GM20431 (cell line): Measurements from ENCODE around the gene TOM1.

ENCODE experiments used
- in situ Hi-C: fragments of 300-500 bp; cut with MseI, MboI; formaldehyde crosslinking; loops from one replicate; pipeline ENCODE4 v1.15.0; 2020; ENCODE audit warnings: low sequenced_read_pairs; ENCODE audit not compliant: unreplicated experiment

TOM1 gene

GRCh38 chr22:35343664-35344550, 44.2 kb downstream of the TOM1 start:
- in situ Hi-C loops: no loop called here

GRCh38 chr22:35344956-35345690, 45.4 kb downstream of the TOM1 start:
- in situ Hi-C loops: no loop called here

DNA sequence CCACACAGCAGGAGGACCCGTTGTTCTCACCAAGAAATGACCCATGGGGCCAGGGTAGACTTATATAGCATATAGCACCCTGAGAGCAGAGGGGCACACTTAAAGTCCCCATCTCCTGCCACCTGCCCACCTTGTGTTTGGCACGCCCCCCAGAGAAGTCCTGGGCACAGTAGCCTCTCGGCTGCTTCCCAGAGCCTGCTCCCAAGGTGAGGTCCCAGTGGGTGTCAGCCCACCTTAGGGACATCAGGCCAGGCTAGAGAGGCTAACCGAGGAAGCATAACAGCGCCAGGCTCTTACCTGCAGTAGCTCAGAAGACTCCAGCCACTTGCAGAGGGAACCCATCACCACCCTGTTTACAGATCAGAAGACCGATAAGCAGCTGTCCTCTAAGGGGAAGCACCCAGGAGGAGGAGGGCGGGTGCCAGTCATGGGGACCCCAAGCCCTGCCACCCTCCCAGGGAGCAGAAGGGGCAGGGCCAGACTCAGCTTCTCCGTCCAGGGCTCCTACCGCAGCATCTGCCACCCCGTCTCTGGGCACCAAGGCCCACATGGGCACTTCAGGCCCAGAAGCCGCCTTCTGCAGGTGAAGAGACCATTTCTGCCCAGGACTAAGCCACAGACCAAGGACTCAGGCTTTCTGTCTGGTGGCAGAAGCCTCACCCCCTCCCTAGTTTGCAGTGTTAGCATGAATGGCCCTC, 46.3 kb downstream of the TOM1 start:
- in situ Hi-C loops: no loop called here

GRCh38 chr22:35346596-35347220, 47.0 kb downstream of the TOM1 start:
- in situ Hi-C loops: no loop called here

DNA sequence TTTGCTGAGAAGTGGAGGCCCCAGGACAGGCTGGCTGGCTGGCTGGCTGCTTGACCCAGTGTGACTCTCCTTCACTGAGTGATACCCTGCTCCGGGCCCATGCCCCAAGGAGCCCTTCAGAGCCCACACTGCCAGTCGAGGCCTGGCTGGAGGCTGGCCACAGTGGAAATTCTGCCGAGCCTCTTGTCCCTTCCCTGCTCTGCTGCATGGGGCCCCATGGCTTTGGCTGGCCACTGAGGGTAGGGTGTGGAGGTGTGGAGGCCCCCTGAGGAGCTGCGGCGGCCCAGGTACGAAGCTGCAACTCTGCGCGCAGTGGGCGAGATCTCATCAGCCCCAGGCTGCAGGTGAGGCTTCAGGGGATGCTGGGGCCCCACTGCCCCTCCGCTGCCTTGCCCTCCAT, 47.8 kb downstream of the TOM1 start:
- in situ Hi-C loops: no loop called here

- in situ Hi-C loops: no loop called here
Observed at GRCh38 chr22:35348026-35348590, 48.4 kb downstream of the TOM1 start.

- in situ Hi-C loops: no loop called here
Observed at GRCh38 chr22:35348703-35349102, 49.0 kb downstream of the TOM1 start.

GRCh38 chr22:35349368-35349703, 49.6 kb downstream of the TOM1 start:
- in situ Hi-C loops: no loop called here

- in situ Hi-C loops: loop anchor here (10.0 kb wide), 1 partner anchor 235 kb away; no protein-coding TSS in a partner anchor
Observed at GRCh38 chr22:35349704-35350538, 50.2 kb downstream of the TOM1 start.

GRCh38 chr22:35350539-35351503, 51.1 kb downstream of the TOM1 start:
- in situ Hi-C loops: loop anchor here (10.0 kb wide), 1 partner anchor 234 kb away; no protein-coding TSS in a partner anchor

- in situ Hi-C loops: loop anchor here (10.0 kb wide), 1 partner anchor 232 kb away; no protein-coding TSS in a partner anchor
Observed at GRCh38 chr22:35352214-35353111, 52.8 kb downstream of the TOM1 start.

DNA sequence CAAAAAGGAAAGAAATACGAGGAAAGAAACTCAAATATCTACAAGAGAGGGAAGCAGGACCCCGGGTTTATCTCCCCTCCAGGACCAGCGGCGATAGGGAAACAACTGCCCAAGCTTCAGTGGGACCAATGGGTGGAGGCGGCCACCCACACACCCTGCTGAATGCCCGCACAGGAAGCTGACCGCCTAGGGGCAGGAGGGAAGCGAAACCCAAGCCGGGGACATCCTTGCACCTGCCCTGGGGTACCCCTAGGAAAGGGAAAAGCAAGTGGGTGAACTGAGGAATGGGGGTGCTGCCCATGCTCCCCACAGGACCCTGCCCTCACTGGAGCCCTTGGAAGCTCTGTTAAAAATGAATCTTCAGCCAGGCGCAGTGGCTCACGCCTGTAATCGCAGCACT, 53.6 kb downstream of the TOM1 start:
- in situ Hi-C loops: loop anchor here (10.0 kb wide), 1 partner anchor 231 kb away; no protein-coding TSS in a partner anchor

DNA sequence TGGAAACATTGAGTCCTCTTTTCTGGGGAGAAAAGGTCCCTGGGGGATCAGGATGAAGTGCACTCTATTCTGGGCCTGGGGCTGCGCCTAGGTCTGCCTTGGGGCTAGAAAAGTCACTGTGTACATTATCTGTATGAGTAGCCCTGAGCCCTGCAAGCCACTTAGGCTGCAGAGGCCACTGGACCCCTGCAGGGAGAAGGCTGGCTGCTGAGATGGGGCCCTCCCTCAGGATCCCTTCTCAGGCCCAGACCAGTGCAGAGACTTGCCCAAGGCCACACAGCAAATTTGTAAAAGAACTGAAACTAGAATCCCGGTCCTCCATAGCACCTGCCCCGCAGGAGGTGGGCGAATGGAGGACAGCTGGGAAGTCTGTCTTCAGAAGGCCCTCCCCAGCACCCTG, 54.4 kb downstream of the TOM1 start:
- in situ Hi-C loops: loop anchor here (10.0 kb wide), 1 partner anchor 231 kb away; no protein-coding TSS in a partner anchor

DNA sequence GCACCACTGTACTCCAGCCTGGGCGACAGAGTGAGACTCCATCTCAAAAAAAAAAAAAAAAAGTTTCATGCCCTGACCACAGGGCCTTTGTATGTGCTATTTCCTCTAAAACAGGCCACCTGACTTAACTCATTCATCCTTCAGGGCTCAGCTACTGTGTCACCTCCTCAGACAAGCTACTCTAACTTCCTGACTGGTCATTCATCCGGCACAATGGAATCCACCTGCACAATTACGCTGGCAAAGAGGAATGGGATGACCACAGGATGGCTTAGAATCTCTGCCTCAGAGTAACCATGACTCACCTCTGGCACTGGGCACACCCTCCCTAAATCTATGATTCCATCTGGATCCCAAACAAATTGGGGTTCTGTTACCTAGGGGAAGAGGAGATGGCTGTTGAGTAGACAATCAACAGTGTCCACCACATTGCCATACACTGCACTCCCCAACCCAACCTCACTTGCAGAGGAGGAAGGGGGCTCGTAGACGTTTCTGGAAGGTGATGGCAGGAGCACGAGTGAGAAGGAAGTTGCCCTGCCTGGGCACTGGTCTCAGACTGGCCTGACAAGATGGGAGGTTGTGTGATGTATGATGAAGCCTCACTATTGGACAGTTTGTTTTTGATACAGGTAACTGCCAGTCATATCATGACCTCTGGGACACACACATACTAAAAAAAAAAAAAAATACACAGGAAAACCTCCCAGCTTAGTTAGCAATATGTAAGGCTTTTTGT, 58.4 kb downstream of the TOM1 start:
- in situ Hi-C loops: loop anchor here (10.0 kb wide), 1 partner anchor 227 kb away; no protein-coding TSS in a partner anchor

DNA sequence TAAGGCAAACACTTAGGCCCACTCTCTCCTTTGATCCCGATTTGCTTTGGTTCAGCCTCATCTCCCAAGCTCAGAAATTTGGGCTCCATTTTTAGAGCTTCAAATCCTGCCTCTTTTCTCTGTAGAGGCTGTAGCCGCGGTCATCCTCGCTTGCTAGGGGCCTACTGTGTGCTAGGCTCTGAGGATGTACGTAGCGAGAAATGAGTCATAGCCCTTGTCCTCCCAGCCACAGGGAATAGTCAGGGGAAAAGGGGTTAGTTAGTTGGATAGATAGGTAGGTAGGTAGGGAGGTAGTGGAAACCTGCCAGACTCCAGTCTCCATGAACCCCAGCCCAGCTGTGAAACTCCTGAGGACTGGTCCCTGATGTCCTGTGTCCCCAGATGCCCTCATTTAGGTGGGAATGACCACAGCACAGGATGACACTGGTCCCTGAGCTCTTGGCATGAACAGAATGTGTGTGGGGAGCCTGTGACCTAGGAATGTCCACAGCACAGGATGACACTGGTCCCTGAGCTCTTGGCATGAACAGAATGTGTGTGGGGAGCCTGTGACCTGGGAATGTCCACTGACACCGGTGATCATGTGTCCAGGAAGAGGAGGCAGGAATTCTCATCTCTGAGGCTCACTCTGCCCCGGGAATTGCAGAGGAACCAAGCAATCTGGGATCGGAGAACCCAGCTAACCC, 59.8 kb downstream of the TOM1 start:
- in situ Hi-C loops: loop anchor here (10.0 kb wide), 1 partner anchor 225 kb away; no protein-coding TSS in a partner anchor
